Measurements from ENCODE around the gene ZNF232.
A peak's percentile ranks its signal among the peaks of the same experiment; 100 is the strongest.
"Not testable (repeated sequence)": the region's sequence is repeated elsewhere in the genome, so short reads cannot be mapped to it uniquely, and the experiment has no call there.

Gene ZNF232

DNA sequence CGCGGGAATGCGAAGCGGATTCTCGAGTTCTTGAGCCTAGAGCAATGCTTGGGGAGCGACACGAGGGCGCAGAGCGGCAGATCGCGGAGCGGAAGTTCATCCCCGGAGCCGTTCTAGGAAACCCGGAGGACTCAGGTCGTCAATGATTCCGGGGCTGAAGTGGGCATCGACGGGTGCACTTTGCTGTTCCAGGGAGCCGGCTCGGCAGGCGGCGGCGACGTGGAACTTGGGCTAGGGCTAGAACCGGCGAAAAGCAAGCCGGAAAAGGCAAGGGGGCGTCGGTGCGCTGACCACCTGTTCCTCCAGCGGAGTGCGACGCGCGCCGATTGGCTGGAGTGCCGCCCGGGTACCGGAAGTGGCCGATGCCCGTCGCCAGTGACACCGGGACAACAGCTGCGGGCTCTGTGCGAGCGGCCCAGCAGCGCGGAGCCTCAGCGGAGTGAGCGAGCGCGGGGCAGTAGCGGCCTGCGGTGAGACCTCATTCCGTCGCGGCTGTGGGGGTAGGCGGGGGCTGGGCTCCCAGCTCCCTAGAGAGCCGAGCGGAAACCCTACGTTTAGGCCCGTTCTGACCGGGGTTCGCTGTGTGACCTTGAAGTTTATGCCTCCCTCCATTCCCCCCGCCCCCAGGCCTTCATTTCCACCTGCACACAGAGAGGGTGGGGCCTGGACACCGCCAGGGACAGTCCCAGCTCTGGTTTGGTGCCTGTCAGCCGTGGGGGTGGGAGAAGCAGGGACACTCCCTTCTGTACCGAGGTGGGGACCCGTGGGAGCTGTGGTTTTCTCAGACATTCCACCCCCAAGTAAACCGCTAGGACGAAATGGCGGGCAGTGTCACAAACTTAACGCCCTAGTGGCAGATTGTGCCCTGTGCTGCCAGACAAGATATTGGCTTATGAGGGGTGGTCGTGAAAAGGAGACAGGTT lies 33.3 kb downstream of the ZNF232 start, which contains the start of gene ZFP3:
Gene ZFP3, plus strand, starts transcription at position 362 of the 923 bp plus-strand sequence. CDS start 13,038 bp downstream, outside the sequence.
- Mint-ChIP-seq H3K4me1 (peaks cover 30% of the 10 kb centered on the region), H3K27me3 (no peaks in the 10 kb centered on the region), H3K4me3 (peak within 1 kb of the TSS; percentile 86 to 99), H3K9me3 (peaks cover 8 to 9% of the 10 kb centered on the region in 2 donors), H3K27ac (peak within 1 kb of the TSS; percentile 97)
- ATAC-seq (peak; percentile 94), DNase-seq (peak; percentile 81 to 90)

DNA sequence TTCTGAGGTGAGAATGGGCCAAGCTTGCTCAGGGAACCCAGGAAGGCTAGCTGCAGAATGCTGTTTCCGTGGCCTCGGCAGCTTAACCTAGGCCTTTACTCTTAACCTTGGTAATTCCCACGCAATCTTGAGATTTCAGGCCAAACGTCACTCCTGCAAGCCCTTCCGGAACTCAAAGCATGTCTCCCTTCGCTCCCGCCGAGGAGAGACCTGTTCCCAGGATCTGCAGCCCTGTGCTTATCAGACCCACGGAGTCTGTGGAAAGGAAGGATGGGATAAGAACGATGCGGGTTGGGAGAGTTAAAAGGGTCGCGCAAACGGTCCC lies 33.9 kb downstream of the ZNF232 start:
- Mint-ChIP-seq H3K4me3 (peak overlapping the region; percentile 86 to 99), H3K27me3 (no peaks in the 10 kb centered on the region), H3K27ac (peak overlapping the region; percentile 96 to 97), H3K9me3 (peaks cover 3 to 6% of the 10 kb centered on the region in 2 donors), H3K4me1 (peaks cover 30% of the 10 kb centered on the region)
- no peak for ATAC-seq
- no peak for DNase-seq

DNA sequence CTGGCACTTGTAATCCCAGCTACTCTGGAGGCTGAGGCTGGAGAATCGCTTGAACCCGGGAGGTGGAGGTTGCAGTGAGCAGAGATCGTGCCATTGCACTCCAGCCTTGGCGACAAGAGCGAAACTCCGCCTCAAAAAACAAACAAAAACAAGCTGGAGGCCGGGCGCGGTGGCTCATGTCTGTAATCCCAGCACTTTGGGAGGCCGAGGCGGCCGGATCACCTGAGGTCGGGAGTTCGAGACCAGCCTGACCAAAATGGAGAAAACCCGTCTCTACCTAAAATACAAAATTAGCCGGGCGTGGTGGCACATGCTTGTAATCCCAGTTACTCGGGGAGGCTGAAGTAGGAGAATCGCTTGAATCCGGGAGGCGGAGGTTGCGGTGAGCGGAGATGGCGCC lies 34.4 kb downstream of the ZNF232 start:
- Mint-ChIP-seq H3K4me3 (peak overlapping the region; percentile 86 to 99), H3K27ac (peak overlapping the region in 1 of 2 donors; percentile 97), H3K4me1 (peaks cover 30% of the 10 kb centered on the region)
- ATAC-seq, DNase-seq, H3K27me3 Mint-ChIP-seq, H3K9me3 Mint-ChIP-seq: not testable (repeated sequence)

DNA sequence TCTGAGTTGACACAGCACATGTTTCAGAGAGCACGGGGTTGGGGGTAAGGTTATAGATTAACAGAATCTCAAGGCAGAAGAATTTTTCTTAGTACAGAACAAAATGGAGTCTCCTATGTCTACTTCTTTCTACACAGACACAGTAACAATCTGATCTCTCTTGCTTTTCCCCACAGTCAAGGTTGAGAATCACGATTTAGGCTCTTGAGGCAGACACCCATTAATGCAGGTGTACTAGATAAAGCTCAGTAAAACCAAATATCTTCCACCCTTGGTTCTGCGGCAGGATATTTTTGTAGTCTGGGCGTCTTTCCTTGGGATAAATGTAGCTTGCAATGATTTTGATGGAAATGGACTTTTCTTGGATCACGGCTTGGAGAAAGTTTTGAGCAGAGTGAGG lies 36.2 kb downstream of the ZNF232 start:
- not testable (repeated sequence) for H3K27me3 Mint-ChIP-seq, ATAC-seq, H3K27ac Mint-ChIP-seq, H3K9me3 Mint-ChIP-seq, H3K4me3 Mint-ChIP-seq, DNase-seq
- peaks cover 22% of the 10 kb centered on the region for H3K4me1 Mint-ChIP-seq

DNA sequence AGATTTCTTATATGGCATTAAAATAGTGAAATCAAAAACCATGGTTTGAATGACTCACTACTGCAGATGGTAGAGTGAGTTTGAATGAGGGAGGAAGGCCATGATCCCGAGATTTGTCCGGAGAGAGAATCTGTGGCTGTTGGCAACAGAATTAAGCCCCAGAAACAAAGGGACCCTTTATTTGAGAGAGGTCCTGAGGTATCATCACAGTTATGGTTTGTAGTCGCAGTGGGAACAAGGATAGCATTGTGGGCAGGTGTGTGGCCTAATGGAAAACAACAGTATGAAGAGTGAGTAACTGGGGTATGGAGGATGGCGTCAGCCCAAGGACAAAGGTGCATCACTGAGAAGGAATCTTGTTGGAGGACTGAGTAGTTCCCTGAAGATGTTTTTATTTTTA lies 42.0 kb downstream of the ZNF232 start:
- Mint-ChIP-seq H3K4me1 (no peaks in the 10 kb centered on the region), H3K9me3 (no peaks in the 10 kb centered on the region), H3K4me3 (no peak overlapping the region), H3K27ac (no peak overlapping the region), H3K27me3 (peaks cover 9% of the 10 kb centered on the region)
- DNase-seq: no peak
- ATAC-seq: no peak

DNA sequence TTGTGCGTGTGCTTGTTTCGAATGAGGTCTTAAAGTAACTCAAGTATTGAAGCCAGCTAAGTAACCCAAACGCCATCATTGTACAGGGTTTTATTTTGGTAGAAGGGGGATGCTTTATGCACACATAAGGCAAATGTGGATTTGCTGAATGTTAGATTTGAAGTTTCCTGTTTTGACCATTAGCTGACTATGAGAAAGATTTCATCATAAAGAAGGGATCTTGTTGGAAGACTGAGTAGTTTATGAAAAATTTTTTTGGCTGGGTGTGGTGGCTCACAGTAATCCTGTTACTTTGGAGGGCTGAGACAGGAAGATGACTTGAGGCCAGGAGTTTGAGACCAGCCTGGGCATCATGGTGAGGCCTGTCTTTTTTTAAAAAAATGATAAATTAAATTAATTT lies 43.4 kb downstream of the ZNF232 start:
- H3K4me1 Mint-ChIP-seq: no peaks in the 10 kb centered on the region
- no peak overlapping the region for H3K4me3 Mint-ChIP-seq
- H3K9me3 Mint-ChIP-seq: no peaks in the 10 kb centered on the region
- no peak overlapping the region for H3K27ac Mint-ChIP-seq
- DNase-seq (no peak), ATAC-seq (no peak)
- peaks cover 12% of the 10 kb centered on the region for H3K27me3 Mint-ChIP-seq

DNA sequence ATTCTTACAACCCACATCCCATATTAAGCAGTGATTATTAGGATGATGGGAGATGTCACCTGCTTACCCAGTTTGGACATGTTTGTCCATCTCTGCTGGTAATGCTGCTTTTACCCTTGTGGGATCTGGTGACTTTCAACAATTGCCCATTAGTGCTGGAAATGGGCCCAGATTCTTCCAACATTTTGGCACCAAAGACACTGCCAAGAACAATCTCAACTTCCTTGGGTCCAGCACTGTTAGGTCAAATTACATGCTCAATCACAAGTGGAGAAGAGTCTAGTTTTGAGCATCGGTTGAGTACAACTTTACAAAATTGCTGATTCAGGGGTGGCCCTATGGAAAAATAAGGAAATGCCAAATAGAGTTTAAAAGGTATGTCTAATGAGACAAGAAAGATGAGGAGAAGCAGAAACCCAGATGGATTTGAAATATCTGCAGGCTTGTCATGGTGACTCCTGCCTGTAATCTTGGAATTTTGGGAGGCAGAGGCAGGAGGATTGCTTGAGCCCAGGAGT lies 46.4 kb downstream of the ZNF232 start:
- ATAC-seq (no peak), DNase-seq (no peak)
- peak overlapping the region in 1 of 2 donors; percentile 31 for H3K27ac Mint-ChIP-seq

More for the DNA sequence above, 46.4 kb downstream of the ZNF232 start:
- no peaks in the 10 kb centered on the region for H3K4me1 Mint-ChIP-seq
- H3K4me3 Mint-ChIP-seq: no peak overlapping the region
- H3K9me3 Mint-ChIP-seq: no peaks in the 10 kb centered on the region
- H3K27me3 Mint-ChIP-seq: peaks cover 15% of the 10 kb centered on the region
